Measurements from ENCODE around the gene ZNF709. TPM values are rescaled to one million over a fixed set of nuclear protein-coding genes. Genes with fewer than 3 reads are reported as not detected.
A peak's percentile ranks its signal among the peaks of the same experiment; 100 is the strongest.

ZNF709 gene
- total and polyA plus RNA-seq, 2 of the 13 experiments (the other 11 are each of a cell fraction or from before 2014, with no cell fraction given) = 1.5 to 3.9 TPM

GRCh38 chr19:12440541-12441316, 43.9 kb downstream of the ZNF709 start, which contains the start of gene ZNF443 (continued):
- no peak for TF ChIP-seq MXD3 (CRISPR knock-in tag; IDR thresholded peaks at IDR 0.05)
- TF ChIP-seq DMAP1 (CRISPR knock-in tag; IDR thresholded peaks at IDR 0.05) = 0 out of 2 replicates have a peak, but pooled peaks have one; percentile 43
- peak; percentile 78 for TF ChIP-seq POLR2G (IDR thresholded peaks at IDR 0.05; ENCODE audit: low read depth, low read length)
- 0 out of 2 replicates have a peak, but pooled peaks have one; percentile 37 for TF ChIP-seq ZBTB43 (CRISPR knock-in tag; conservative IDR thresholded peaks at IDR 0.05)
- no peak for TF ChIP-seq KAT2B (IDR thresholded peaks at IDR 0.05; ENCODE audit: borderline replicate concordance, low read depth, low read length)
- TF ChIP-seq SNAPC5 (CRISPR knock-in tag; IDR thresholded peaks at IDR 0.05; ENCODE audit: borderline replicate concordance) = no peak
- no peak for TF ChIP-seq THAP9 (CRISPR knock-in tag; IDR thresholded peaks at IDR 0.05; ENCODE audit: borderline replicate concordance)
- no peak for TF ChIP-seq ZNF740 (CRISPR knock-in tag; IDR thresholded peaks at IDR 0.05)
- TF ChIP-seq JDP2 (CRISPR knock-in tag; IDR thresholded peaks at IDR 0.05; ENCODE audit: borderline replicate concordance) = no peak
- TF ChIP-seq KAT7 (CRISPR knock-in tag; IDR thresholded peaks at IDR 0.05; ENCODE audit: borderline replicate concordance) = 0 out of 2 replicates have a peak, but pooled peaks have one; percentile 12
- TF ChIP-seq ZNF10 (CRISPR knock-in tag; IDR thresholded peaks at IDR 0.05; ENCODE audit: borderline replicate concordance, low read depth) = no peak
- no peak for TF ChIP-seq FOXP4 (CRISPR knock-in tag; IDR thresholded peaks at IDR 0.05)
- no peak for TF ChIP-seq ZBTB26 (CRISPR knock-in tag; IDR thresholded peaks at IDR 0.05; ENCODE audit: borderline replicate concordance)
- TF ChIP-seq HMGXB4 (CRISPR knock-in tag; IDR thresholded peaks at IDR 0.05; ENCODE audit: borderline replicate concordance in 1 of 2, low read depth in 1 of 2) = peak; percentile 67 to 86; a peak in 3 of 4 replicates
- 0 out of 2 replicates have a peak, but pooled peaks have one; percentile 23 for TF ChIP-seq FOXK1 (CRISPR knock-in tag; IDR thresholded peaks at IDR 0.05; ENCODE audit: borderline replicate concordance, low read depth)
- TF ChIP-seq HES4 (CRISPR knock-in tag; IDR thresholded peaks at IDR 0.05; ENCODE audit: borderline replicate concordance) = no peak
